ENCODE measurements around the gene SMC6. TPM values are rescaled to one million over a fixed set of nuclear protein-coding genes. Genes with fewer than 3 reads are reported as not detected.

Gene SMC6
- total RNA-seq, 1 experiment from 2014 or later: 32.7 TPM

DNA sequence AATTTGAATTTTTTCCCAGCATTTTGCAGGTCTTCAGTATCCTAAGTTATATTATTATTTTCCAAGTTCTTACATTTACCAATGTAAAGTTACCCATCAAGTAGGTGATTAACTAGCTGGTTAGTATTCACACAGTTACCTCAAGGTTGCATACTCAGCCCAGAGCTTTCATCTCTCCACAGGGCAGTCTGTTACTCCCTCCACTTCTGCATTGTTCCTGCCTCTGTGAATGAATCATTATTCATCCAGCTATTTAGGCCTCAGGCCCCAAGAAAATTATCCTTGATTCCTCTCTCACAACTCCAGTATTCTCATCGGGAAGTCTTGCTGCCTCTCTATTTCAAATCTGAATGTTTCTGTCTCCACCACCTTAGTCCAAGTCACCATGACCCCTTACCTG is 92.2 kb downstream of the SMC6 start:
- no peak for DNase-seq (ENCODE audit: low spot score)
- in situ Hi-C loops (cut with HindIII; ENCODE audit: low sequenced_read_pairs): no loop called here

- in situ Hi-C loops (cut with HindIII; ENCODE audit: low sequenced_read_pairs): no loop called here
- DNase-seq (ENCODE audit: low spot score): no peak
Measured at GRCh38 chr2:17660219-17660618, 93.4 kb downstream of the SMC6 start.

DNA sequence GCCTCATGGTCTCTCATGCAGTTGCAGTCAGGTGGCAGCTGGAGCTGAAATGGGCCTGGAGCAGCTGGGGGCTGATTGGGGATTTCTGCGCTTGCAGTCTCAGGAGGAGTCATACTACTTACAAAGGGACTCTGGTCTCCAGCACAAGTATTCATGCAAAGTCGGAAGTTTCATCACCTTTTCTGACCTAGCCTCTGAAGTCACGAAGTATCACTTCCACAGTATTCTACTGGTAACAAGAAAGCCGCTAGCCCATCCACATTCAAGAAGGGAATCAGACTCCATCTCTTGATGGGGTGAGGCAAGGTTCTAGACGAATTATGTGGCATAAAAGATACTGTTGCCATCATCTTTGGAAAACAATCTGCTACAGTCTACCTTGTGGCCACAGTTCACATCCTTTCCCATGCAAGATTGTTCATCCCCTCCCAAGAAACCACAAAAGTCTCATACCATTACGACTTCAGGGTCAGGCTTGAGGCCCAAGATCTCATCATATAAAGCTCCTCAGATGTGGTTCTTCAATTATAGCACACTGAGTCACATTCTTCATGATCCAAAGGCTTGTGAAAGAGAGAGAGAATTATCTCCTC is 95.3 kb downstream of the SMC6 start:
- in situ Hi-C loops (cut with HindIII; ENCODE audit: low sequenced_read_pairs): no loop called here
- no peak for DNase-seq (ENCODE audit: low spot score)

DNA sequence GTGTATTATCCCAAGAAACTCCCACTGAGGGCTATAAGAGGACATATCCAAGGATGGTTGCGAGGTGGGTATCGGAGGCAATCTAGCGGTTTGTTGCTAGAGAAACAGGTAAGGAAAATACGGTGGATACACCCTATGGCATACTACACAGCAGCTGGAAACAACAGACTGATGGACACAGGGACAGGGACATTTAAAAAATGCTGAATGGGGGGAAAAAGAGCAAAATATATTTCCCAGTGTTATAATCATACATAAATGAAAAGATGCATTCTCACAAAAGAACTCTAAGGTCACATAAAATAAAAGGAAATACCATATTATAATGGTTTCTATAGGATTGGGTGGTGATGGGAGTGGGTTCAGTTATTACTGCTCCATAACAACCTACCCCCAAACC is 95.9 kb downstream of the SMC6 start:
- DNase-seq (ENCODE audit: low spot score): no peak
- in situ Hi-C loops (cut with HindIII; ENCODE audit: low sequenced_read_pairs): no loop called here

- in situ Hi-C loops (cut with HindIII; ENCODE audit: low sequenced_read_pairs): no loop called here
- no peak for DNase-seq (ENCODE audit: low spot score)
Measured at GRCh38 chr2:17652681-17653394, 100.8 kb downstream of the SMC6 start.

DNA sequence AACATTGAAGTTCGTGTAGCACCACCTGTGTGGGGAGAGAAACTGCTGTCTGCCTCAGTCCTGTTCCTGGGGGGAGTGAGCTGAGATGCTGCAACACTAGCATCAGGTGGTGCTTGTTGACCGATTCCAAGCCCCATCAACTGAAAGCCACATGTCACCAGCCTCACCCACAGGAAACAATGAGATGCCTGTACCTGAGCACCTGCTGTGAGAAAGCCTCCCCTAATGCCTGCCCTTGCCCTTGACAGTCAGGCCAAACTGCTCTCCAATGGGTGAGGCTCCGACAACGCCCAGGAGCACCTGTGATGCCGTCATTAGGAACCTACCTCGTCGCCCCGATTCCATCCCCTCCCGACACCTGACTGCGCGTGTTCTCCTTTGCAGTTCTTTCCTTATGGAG is 104.6 kb downstream of the SMC6 start:
- no peak for DNase-seq (ENCODE audit: low spot score)
- in situ Hi-C loops (cut with HindIII; ENCODE audit: low sequenced_read_pairs): no loop called here

DNA sequence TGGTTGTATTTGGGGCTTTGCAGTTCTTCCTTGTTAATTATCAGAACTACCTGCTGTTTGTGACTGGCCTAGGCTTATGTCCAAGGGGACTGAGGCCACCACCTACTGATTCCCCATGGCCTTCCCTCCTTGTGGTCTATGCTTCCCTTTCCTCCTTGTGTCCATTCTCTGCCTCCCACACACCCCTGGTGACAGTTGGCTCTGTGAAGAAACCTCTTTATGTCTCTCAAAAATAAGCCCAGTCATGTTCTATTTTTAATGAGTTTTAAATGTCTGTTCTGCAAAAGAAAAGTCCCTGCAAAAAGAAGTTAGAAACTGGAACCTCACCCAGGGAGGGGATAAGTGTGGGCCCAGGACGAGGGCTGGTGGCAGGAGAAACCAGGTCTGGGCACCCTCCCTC is 105.0 kb downstream of the SMC6 start:
- in situ Hi-C loops (cut with HindIII; ENCODE audit: low sequenced_read_pairs): no loop called here
- DNase-seq (ENCODE audit: low spot score): no peak

DNA sequence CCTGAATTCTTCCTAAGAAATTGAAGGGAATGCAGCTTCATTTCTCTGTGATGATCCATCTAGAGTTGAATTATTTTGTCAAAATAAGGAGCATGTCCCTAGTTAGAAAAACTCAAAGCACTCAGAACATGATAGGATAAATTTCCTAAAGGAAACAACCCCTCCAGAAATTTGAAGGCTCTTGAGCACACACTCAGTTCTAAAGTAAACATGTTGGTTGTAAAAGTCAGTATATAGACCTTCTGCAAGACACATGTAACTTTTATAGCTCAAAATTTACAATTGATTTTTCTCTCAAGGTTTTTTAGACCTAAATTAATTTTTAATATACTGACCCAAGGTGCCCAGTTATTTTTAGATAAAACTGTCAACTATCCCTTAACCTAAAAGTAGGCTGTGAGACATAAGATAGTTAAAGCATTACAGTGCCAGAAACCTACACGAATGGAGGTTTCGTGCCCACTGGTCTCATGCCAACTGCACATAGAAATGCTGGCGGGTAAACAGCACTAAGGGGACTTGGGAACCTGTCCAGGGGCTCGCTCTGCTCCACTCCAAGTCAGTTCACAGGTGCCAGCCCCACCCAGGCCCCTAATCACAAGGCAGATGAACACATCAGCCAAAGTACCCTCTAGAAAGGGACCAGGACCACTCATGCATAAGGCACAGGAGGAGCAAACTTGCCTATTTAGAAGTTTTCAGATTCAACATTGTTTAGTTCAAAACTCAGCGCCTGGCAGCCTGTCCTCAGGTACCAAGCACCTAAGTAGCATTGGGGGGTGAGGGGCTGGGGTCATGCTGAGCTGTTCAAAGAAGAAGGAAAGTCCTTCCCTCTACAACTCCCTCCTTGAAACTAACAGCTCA is 106.5 kb downstream of the SMC6 start:
- DNase-seq (ENCODE audit: low spot score): peak; percentile 46
- in situ Hi-C loops (cut with HindIII; ENCODE audit: low sequenced_read_pairs): no loop called here

DNA sequence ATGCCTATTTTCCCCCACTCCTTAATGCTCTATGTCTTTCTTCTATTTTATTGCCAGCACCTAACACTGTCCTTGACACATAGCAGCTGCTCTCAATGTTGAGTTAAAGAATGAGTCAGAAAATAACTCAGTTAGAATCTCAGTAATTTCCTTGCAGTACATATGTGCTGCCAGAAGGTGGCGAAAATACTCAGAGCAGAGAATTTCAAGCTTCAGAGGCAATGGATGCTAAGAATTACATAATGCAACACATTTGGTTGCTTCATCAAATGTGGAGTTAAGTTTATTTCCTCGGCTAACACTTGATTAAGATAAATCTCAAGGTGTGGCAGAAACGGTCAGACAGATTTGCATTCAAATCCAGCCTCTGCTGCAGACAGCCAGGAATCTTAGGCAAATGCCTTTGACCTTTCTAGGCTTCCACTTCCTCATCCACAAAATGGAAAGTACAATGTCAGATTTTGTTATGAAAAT is 107.5 kb downstream of the SMC6 start:
- DNase-seq (ENCODE audit: low spot score): peak; percentile 84
- in situ Hi-C loops (cut with HindIII; ENCODE audit: low sequenced_read_pairs): no loop called here

GRCh38 chr2:17644997-17645720 is 108.5 kb downstream of the SMC6 start:
- in situ Hi-C loops (cut with HindIII; ENCODE audit: low sequenced_read_pairs): no loop called here
- DNase-seq (ENCODE audit: low spot score): no peak

DNA sequence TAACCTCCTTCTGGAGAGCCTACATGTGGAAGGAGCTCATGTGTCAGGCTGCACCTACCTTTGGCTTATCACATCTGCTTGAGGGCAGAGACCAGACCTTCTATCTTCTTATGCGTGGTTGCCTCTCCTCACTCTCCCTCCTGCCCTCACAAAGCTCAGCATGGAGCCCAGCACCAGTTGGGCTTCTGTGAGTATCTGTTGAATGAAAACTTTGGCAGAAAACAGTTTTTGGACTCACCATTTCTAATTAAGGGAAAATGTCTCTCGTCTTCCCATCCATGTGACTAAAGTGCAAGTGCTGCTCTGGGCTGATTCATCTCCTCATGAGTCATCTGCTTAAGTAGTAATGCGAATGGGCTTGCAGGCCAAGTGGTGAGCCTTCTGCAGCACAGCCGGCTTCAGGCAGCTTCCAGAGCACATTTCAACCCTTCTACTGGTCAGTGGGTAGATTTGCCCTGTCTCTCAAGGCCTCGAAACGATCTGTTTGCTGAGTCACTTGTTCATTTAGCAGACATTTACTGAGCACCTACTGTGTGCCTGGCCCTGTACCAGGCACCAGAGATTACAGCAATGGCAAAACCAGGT is 110.5 kb downstream of the SMC6 start:
- in situ Hi-C loops (cut with HindIII; ENCODE audit: low sequenced_read_pairs): no loop called here
- DNase-seq (ENCODE audit: low spot score): no peak

DNA sequence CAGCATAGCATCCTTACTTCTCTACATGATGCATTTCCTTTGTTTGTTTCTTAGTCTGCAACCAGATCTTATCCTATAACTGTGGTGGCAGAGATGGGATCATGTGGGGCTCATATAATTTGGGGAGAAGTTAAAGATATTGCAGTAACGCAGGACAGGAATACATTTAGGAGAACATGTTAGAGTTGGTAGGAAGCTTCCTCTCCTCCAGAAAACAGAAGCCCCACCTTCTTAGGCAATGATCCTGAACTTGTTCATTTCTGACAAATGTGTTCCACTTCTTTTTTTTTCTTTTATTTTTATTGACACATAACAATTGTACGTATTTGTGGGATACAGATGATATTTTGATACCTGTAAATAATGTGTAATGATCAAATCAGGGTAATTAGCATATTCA is 113.2 kb downstream of the SMC6 start:
- DNase-seq (ENCODE audit: low spot score): no peak
- in situ Hi-C loops (cut with HindIII; ENCODE audit: low sequenced_read_pairs): no loop called here

- DNase-seq (ENCODE audit: low spot score): peak; percentile 52
- in situ Hi-C loops (cut with HindIII; ENCODE audit: low sequenced_read_pairs): no loop called here
Measured at GRCh38 chr2:17638196-17638743, 115.3 kb downstream of the SMC6 start.

DNA sequence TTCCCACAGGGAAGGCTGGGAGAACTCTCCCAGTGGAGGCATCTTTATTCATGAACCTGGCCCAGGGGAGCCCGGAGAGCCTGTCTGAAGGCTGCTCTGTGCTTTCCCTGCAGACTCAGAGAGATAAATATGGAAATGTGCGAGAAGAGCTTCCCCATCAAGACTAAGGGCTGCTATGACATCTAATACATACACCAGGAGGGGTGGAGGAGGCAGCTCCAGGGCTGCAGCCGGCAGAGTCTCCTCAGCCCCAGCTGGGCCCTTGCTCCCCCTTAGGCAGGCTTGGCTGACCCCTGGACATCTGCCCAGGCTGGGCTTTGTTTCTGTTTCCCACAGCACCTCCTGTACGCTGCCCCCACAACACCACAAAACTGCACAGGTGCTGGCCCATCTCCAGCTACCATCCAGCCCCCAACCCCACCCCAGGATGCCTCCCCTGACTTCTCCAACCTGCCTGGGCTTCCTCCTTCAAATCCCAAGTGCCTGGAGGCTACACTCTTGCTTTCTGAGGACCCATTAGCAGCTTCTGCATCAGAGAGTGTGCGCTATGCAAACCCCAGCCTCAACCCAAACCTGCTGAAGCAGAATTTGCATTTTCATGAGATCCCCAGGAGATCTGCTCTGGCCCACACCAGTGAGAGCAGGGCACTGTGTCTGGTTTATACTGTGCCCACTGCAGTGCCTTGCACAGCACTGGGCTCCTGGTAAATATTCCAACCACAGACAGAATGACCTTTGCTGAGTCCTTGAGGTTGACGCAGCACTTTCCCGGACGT is 116.3 kb downstream of the SMC6 start:
- DNase-seq (ENCODE audit: low spot score): peak; percentile 37
- in situ Hi-C loops (cut with HindIII; ENCODE audit: low sequenced_read_pairs): no loop called here

GRCh38 chr2:17636257-17636656 is 117.4 kb downstream of the SMC6 start:
- in situ Hi-C loops (cut with HindIII; ENCODE audit: low sequenced_read_pairs): no loop called here

GRCh38 chr2:17634997-17635396 is 118.6 kb downstream of the SMC6 start:
- DNase-seq (ENCODE audit: low spot score): peak; percentile 77
- in situ Hi-C loops (cut with HindIII; ENCODE audit: low sequenced_read_pairs): no loop called here

More at GRCh38 chr2:17636257-17636656, 117.4 kb downstream of the SMC6 start:
- no peak for DNase-seq (ENCODE audit: low spot score)

- in situ Hi-C loops (cut with HindIII; ENCODE audit: low sequenced_read_pairs): no loop called here
- DNase-seq (ENCODE audit: low spot score): no peak
Measured at GRCh38 chr2:17630089-17630488, 123.5 kb downstream of the SMC6 start.

Measured in G401 (cell line).